Stimulated activated CD4-positive, alpha-beta T cell treated with anti-CD3 and anti-CD28 coated beads, Interleukin-15, amount 100 ng/mL, for 24 hours (primary cell): ENCODE data around the gene CHRM3.
"Not testable (repeated sequence)": the region's sequence is repeated elsewhere in the genome, so short reads cannot be mapped to it uniquely, and the experiment has no call there.

Experiments used
- DNase-seq: peaks from one replicate; pipeline ENCODE4 v3.0.0-alpha.2; 2020

CHRM3 gene

DNA sequence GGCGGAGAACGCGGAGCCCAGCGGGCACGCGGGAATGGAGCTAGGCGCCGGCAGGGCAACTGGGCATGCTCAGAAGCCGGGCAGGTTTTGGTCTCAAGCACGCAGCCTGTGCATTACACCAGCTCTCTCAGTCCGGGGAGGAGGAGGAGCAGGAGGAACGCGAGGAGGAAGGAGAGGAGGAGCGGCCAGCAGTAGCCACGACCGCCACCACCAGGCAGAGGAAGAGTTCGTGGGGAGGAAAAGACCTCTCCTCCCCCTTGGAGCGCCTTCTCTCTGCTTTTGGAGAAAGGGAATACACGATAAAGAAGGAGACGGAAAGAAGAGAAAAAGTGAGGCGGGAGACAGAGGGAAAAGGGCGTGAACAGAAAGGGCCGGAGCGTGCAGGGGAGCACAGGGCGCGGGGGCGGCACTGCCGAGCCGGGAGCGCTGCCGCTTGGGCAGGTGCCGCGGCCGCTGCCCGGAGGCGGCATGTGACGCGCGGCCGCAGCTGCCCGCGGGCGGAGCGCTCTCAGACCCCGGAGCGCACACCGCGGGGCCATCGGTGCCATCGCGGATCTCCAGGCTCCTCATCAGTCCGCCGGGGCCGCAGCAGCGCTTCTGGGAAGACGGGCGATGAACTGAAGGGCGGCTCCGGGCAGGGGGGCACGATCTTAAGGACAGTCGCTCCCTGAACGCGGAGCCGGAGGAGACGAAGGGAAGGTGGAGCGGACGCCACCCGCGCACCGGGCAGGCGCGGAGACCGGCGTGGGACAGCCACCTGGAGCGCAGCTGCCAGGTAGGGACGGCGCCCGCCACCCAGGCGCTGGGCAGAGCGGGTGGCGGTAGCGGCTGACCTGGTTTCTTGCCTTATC lies at the start of gene CHRM3:
Gene CHRM3, plus strand, starts transcription at position 116 of the 851 bp plus-strand sequence. CDS start 520,884 bp downstream, outside the sequence.
- peak; percentile 61 for DNase-seq

- DNase-seq = no peak
These were observed 48.5 kb upstream of the CHRM3 start for GRCh38 chr1:239337799-239338430.

DNA sequence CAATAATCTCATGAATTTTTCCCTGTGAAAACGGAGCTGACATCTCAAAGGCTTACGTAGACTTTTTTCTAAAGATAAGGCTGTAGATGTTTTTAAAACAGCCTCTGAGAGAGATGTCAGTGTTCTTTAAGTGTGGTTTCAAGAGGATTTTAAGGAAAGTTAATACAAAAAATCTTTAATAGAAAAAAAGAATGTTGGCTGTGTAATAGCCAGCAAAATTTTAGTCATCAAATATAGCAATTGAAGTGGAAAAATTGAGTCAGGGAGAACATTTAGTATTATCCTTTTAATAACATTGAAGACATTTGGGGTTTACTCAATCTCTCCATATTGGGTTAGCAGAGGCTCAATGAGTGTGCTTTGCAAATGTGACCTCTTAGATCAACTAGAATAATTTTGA lies 38.6 kb upstream of the CHRM3 start:
- no peak for DNase-seq

- no peak for DNase-seq
These were observed 37.6 kb upstream of the CHRM3 start for GRCh38 chr1:239348635-239349353.

- DNase-seq = no peak
These were observed 36.7 kb upstream of the CHRM3 start for GRCh38 chr1:239349699-239350098.

- no peak for DNase-seq
These were observed 32.8 kb upstream of the CHRM3 start for GRCh38 chr1:239353536-239353935.

GRCh38 chr1:239354231-239354630 lies 32.1 kb upstream of the CHRM3 start:
- DNase-seq = no peak

DNA sequence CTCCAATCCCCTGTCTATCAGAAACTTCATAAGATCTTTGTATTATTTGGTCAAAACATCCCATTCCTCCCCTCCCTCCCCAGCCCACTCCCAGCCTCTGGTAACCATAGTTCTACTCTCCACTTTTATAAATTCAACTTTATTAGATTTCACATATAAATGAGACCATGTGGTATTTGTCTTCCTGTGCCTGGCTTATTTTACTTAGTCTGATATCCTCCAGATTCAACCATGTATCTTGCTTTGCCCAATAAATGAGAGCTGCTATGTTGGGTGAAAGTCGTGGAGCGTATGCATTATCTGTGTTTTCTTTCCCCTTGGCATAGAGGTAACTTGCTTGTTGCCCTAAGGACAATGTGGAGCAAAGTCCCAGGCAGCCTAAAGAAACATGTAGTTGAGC lies 28.5 kb upstream of the CHRM3 start:
- DNase-seq = no peak

DNA sequence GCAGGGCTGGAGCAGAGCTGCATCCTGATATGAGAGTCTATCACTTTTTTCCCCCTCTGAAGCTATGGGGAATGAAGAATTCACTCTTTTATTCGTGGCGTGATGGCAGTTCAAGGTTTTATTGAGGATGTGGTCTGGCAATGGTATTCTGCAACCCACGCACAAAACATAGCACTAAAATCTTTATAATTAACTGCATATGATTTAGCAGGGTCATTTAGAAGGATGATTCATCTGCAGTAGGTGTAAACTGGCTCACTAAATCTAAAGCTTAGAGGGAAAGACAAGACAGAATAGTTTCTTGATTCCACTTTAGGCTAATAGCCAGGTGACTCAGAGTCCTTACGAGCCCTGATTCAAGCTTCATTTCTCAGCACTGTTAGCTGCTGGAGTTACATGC lies 25.0 kb upstream of the CHRM3 start:
- DNase-seq = no peak

GRCh38 chr1:239363930-239364329 lies 22.4 kb upstream of the CHRM3 start:
- DNase-seq = no peak

DNA sequence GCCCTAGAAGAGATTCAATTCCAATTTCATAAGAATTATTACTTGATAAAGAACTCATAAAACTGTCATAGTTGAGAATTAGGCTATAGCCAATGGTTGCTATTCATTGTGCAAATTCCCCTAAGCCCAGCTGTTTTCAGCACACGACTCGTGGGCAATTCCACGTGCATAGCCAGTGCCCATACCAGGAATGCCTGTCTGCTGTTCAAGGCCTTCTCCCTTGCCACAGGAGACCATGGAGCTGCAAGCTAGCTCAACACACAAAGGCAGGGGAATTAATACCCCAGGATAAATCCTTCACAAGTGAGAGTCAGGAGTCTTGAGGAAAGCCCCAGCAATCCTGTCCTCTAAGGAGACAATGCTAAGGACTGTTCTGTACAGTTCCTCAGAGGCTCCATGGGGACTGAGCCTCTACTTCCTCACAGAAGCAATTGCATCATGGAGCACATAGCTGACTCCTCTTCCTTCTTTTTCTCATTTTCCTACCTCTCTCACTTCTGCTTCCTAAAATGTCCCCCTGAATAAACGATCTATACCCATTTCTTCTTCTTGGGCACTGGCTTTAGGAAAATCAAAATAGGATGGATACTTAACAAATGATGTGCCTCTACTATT lies 19.1 kb upstream of the CHRM3 start:
- no peak for DNase-seq

GRCh38 chr1:239368436-239369109 lies 17.8 kb upstream of the CHRM3 start:
- no peak for DNase-seq

DNA sequence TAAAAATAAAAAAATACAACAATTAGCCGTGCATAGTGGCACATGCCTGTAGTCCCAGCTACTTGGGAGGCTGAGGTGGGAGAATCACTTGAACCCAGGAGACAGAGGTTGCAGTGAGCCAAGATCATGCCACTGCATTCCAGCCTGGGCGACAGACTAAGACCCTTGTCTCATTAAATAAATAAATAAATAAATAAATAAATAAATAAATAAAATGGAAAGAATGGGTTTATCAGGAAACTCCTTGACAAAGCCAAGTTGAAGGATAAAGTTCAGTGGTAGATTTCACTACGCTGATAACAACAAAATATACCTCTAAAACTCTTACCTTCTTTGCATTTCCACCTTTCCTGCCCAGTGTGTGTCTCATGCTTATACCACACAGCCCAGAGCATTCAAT lies 15.5 kb upstream of the CHRM3 start:
- not testable (repeated sequence) for DNase-seq

DNA sequence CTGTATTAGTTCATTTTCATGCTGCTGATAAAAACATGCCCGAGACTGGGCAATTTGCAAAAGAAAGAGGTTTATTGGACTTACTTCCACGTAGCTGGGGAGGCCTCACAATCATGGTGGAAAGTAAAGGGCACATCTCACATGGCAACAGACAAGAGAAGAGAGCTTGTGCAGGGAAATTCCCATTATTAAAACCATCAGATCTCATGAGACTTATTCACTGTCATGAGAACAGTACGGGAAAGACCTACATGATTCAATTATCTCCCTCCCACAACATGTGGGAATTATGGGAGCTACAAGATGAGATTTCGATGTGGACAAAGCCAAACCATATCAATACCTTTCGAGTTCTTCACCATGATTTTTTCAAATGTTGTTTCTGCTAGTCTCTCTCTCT lies 3.7 kb upstream of the CHRM3 start:
- no peak for DNase-seq

DNA sequence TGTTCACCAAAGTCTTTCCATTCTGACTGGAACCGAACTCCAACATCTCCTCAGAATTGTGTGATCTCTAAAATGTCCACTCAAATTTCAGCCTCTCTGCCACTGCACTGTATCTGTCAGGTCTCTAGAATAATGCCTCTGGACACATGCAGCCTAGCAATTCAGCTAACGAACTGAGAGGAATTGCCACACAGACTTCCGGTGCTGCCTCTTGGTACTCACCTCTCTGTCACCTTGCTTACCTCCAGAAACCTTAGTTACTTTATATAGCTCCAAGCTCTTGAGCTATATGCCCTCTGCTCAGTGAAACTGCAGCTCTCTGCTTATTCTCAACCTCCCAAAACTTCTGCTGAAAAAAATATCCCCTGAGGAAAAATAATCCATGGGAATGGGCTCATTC lies 2.7 kb upstream of the CHRM3 start:
- DNase-seq = no peak

DNA sequence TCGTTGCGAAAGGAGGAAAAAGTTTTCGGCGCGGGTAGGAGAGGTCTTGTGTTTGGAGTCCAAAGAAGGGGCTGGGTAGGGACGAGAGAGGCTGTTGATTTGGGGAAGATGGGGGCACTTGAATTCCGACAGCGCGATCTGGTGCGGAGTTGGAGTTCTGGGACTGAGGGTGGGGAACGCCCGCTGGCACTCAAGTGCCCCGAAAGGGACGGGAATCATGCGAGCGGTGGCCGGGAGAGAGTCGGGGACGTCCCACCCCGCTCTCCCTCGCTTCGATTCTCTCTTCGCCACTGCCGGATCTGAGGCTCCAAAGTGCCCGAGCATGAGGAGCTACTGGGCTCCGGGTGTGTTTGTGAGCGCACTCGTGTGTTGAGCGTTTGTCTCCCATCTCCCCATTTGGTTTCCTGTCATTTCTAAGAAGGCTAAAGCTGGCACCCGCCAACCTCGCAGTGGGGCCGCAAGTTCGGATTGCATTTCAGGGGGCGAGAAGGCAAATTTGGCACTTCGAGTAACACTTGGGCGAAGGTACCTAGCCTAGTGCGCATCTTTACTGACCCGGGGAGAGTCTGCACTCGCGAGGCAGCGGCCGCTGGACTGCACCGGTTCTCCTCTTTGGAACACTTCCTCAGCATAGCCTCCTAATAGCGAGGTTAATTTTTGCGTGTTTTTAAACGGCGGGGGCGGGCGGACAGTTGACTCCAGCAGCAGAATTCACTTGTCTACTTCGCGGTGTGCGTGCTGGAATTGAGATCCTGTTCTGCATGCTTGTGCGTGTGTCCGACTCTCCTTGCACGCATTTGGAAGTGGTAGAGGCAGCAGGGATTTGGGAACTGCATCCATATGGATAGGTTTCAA lies 1.2 kb downstream of the CHRM3 start:
- peak; percentile 22 for DNase-seq

GRCh38 chr1:239388159-239388485 lies 1.8 kb downstream of the CHRM3 start:
- DNase-seq = no peak

GRCh38 chr1:239388578-239388977 lies 2.2 kb downstream of the CHRM3 start:
- DNase-seq = no peak

DNA sequence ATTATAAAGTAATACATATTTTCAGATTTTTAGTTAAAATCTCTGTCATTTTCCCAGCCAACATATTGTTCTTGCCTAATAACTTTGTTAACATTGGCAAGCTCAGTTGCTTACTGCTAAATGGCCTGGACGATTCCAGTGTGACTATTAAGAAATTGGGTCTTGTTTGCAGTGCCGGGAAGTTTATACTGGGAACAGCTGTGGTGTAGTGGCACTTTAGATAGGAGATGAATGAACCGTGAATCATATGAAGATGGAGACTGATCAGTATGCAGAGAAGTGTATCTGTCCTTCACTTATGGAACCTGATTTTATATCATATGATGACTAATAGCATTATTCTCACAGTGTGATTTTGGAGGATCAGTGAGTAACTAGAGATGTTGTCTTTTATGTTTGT lies 3.3 kb downstream of the CHRM3 start:
- DNase-seq = no peak

GRCh38 chr1:239392271-239392670 lies 5.9 kb downstream of the CHRM3 start:
- DNase-seq = no peak

- DNase-seq = no peak
These were observed 7.7 kb downstream of the CHRM3 start for GRCh38 chr1:239394107-239394506.

- DNase-seq = no peak
These were observed 27.5 kb downstream of the CHRM3 start for GRCh38 chr1:239413916-239414315.
